Activated CD4-positive, alpha-beta T cell treated with anti-CD3 and anti-CD28 coated beads for 36 hours (primary cell): ENCODE measurements around the gene RUNDC1. TPM values are rescaled to one million over a fixed set of nuclear protein-coding genes. Genes with fewer than 3 reads are reported as not detected.

Experiments used
- ATAC-seq: fragments of 200-7000 bp; cut with Tn5 transposase; one replicate; pipeline ENCODE4 v1.10.0; 2021; ENCODE audit warnings: mild to moderate bottlenecking, moderate library complexity
- CTCF ChIA-PET: fragments of 350-600 bp; sonication (Branson Sonifier 250); formaldehyde crosslinking; loops from one replicate; lab custom pipeline; 2021; ENCODE audit warnings: antibody characterized with exemption; lab: Charles Lee
- POLR2A ChIA-PET: fragments of 350-600 bp; sonication (Branson Sonifier 250); formaldehyde crosslinking; loops from one replicate; lab custom pipeline; 2021; ENCODE audit warnings: antibody characterized with exemption, inconsistent platforms; lab: Charles Lee
- DNase-seq: peaks from one replicate; pipeline ENCODE4 v3.0.0-alpha.2; 2020
- H3K27ac Mint-ChIP-seq: one replicate; pipeline ENCODE4 v1.8.0; 2021; ENCODE audit warnings: mixed read lengths
- H3K27me3 Mint-ChIP-seq: one replicate; pipeline ENCODE4 v1.8.0; 2021; ENCODE audit warnings: mixed read lengths
- H3K36me3 Mint-ChIP-seq: one replicate; pipeline ENCODE4 v1.8.0; 2021; ENCODE audit warnings: low read depth, mixed read lengths
- H3K4me1 Mint-ChIP-seq: one replicate; pipeline ENCODE4 v1.8.0; 2021; ENCODE audit warnings: mixed read lengths
- H3K4me3 Mint-ChIP-seq: one replicate; pipeline ENCODE4 v1.8.0; 2021; ENCODE audit warnings: mild to moderate bottlenecking, moderate library complexity, mixed read lengths
- H3K9me3 Mint-ChIP-seq: one replicate; pipeline ENCODE4 v1.8.0; 2021; ENCODE audit warnings: low read depth, mixed read lengths
- intact Hi-C, 2 experiments: fragments of 100-400 bp; cut with DNase I in 1 of 2; cut with micrococcal nuclease in 1 of 2; formaldehyde crosslinking; loops; one replicate each; pipeline versions ENCODE4 v1.14.2 to v1.15.1; 2022 to 2024; cut with DNase I, micrococcal nuclease
- total RNA-seq, 2 experiments: library from RNA; stranded (reverse); gene quantifications; one replicate each; pipeline ENCODE4 v1.2.3, GENCODE V29; 2021

The RUNDC1 gene
- total RNA-seq, 2 experiments from 2014 or later, result 12.3 to 12.5 TPM

DNA sequence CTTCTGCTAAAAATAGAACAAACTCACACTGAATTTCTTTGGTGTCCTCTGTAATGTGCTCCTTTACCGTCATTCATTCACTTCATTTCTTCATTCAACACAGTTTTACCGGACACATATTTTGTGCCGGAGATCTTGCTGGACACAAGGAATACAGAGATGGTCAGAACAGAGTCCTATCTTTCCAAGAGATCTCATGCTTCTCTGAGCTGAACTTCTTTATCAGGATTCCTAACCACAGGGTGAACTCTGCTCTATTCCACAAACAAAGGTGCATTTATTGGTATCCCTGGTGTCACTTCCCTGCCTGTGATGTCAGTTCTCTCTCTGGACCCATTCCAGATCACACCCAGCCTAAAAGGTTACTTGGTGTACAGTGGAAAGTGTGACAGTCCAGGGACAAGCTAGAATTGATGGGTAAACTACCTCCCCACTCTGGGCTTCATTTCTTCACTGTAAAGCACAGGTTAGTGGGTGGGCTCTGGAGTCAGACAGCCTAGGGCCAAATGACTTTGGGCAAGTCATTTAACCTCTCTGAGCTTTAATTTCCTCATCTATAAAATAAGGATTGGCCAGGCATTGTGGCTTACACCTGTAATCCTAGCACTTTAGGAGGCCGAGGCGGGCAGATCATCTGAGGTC, 30.4 kb downstream of the RUNDC1 start:
- ATAC-seq, result no peak
- H3K27me3 Mint-ChIP-seq, result no peaks in the 10 kb centered on the region

DNA sequence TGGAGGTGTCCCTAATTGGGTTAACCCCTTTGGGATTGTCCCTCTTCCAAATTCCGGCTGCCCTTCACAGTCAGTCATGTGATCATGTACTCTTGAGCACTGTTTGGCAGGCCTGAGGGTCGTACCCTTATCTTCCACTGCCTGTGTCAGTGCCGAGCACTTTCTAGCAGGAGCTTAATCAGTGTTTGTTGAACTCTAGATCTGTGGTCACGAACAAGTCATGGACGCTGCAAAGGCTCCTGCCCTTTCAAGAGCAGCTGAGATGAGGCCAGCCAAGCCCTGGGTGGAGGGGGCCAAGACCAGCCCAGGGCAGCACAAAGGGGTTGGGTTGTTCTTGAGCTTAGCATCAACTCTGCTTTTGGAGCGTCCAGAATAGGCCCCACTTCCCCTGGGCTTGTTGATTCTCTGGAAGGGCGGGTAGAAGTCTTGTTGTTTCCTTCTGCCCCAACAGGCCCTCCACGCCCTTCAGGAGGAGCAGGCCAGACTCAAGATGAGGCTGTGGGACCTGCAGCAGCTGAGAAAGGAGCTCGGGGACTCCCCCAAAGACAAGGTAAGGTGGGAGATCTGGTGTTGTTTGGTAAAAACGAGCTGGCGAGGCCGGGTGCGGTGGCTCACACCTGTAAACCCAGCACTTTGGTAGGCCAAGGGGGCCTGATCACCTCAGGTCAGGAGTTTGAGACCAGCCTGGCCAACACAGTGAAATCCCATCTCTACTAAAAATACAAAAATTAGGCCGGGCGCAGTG, 31.5 kb downstream of the RUNDC1 start:
- Mint-ChIP-seq H3K4me3 (no peak overlapping the region), H3K27ac (no peak overlapping the region), H3K27me3 (no peaks in the 10 kb centered on the region), H3K4me1 (peaks cover 12% of the 10 kb centered on the region), H3K9me3 (no peaks in the 10 kb centered on the region), H3K36me3 (peaks cover 22% of the 10 kb centered on the region)
- DNase-seq (no peak), ATAC-seq (no peak)
- intact Hi-C loops, result no loop called here
- ChIA-PET POLR2A (interaction anchor here (0.6 kb wide), 1 partner anchor 318 kb away, joined by 3 read pairs; no protein-coding TSS in a partner anchor), CTCF (interaction anchor here (0.7 to 0.8 kb wide), 2 partner anchors 14 to 337 kb away, joined by 3 read pairs; partner anchors contain the start of gene RPL27)

More for the DNA sequence above, 30.4 kb downstream of the RUNDC1 start:
- CTCF ChIA-PET, result interaction anchor here (0.5 kb wide), 1 partner anchor 16 kb away, joined by 3 read pairs; no protein-coding TSS in a partner anchor
- intact Hi-C loops, result no loop called here
- H3K27ac Mint-ChIP-seq, result no peak overlapping the region
- H3K36me3 Mint-ChIP-seq, result peaks cover 24% of the 10 kb centered on the region
- H3K9me3 Mint-ChIP-seq, result no peaks in the 10 kb centered on the region
- no peak for DNase-seq
- POLR2A ChIA-PET, result interaction anchor here (0.6 kb wide), 2 partner anchors 13 to 317 kb away, joined by 3 to 4 read pairs; no protein-coding TSS in a partner anchor
- H3K4me1 Mint-ChIP-seq, result peaks cover 15% of the 10 kb centered on the region
- H3K4me3 Mint-ChIP-seq, result no peak overlapping the region

DNA sequence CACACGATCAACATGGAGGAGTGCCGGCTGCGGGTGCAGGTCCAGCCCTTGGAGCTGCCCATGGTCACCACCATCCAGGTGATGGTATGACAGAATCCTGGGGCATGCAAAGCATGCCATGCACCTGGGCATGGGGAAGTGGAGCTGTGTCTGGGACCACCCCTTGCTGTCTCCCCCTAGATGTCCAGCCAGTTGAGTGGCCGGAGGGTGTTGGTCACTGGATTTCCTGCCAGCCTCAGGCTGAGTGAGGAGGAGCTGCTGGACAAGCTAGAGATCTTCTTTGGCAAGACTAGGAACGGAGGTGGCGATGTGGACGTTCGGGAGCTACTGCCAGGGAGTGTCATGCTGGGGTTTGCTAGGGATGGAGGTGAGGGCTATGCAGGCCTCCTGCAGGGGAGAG, 32.9 kb downstream of the RUNDC1 start:
- H3K36me3 Mint-ChIP-seq, result peaks cover 21% of the 10 kb centered on the region
- CTCF ChIA-PET, result no interaction called here
- intact Hi-C loops, result no loop called here
- no peaks in the 10 kb centered on the region for H3K9me3 Mint-ChIP-seq
- no peak for DNase-seq
- H3K27me3 Mint-ChIP-seq, result no peaks in the 10 kb centered on the region
- no peak for ATAC-seq
- H3K4me3 Mint-ChIP-seq, result no peak overlapping the region
- no peak overlapping the region for H3K27ac Mint-ChIP-seq
- H3K4me1 Mint-ChIP-seq, result peaks cover 9% of the 10 kb centered on the region
- POLR2A ChIA-PET, result no interaction called here

DNA sequence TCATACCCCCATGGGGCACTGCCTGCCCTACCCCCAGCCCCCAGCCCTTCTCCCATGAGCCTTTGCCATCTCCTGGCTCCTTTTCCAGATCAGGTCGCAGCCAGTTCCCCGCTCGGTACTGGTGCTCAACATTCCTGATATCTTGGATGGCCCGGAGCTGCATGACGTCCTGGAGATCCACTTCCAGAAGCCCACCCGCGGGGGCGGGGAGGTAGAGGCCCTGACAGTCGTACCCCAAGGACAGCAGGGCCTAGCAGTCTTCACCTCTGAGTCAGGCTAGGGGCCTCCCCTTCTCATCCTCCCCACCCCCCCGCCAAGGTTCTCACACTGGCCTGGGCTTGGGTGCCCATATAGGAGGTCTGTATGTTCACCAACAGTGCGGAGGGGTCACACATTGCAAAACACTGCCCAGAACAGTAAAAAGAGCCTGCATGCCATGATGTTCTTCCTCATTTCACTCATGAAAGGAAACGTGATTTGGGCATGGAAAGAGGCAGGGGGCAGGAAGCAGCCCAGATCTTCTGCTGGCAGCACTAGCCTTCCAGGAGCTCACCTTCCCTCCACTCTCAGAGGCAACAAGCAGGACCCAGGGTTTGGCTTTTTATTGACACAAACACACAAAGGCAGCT, 33.8 kb downstream of the RUNDC1 start:
- H3K27ac Mint-ChIP-seq, result no peak overlapping the region

DNA sequence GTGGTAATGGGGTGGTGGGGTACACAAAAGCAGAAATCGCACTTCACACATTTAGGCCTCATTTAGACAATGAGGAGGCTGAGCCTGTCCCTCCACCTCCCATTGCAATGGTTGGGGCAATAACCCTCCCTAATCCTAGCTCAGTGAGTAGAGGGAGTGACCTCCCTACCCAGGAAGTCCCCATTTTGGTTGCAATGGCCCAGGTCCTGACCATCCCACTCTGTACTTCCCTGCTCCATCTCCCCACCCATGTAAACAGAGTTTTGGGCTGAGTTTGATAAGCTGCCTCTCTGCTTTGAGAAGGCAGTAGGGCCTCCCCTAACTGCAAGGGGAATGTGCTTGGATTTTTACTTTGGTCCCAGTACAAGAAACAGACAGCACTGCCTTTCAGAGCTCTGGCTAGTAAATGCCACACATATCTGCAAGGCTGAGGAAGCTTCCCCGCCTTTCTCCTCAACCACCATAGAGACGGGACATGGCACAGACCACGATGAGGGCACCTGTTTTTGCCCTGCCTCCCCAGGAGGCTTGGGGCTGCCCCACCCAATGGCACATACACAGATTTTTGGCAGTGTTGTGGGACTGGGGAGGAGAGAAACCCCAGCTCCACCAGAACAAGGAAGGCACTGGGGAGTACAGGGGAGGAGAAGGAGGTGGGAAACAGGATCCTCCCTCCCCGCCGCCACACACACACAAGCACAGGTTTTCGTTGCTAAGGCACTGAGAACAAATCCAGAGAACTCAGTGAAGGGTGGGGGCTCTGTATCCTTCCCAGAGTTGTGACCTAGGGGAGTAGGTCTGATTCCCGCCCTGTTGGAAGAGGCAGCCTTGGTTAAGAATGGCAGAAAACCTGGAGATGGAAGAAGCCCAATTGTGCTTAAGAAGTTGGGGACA, 34.5 kb downstream of the RUNDC1 start:
- Mint-ChIP-seq H3K27ac (no peak overlapping the region), H3K4me1 (peaks cover 20% of the 10 kb centered on the region), H3K9me3 (no peaks in the 10 kb centered on the region), H3K36me3 (peaks cover 21% of the 10 kb centered on the region), H3K4me3 (no peak overlapping the region), H3K27me3 (no peaks in the 10 kb centered on the region)
- CTCF ChIA-PET, result no interaction called here
- DNase-seq (no peak), ATAC-seq (no peak)
- POLR2A ChIA-PET, result no interaction called here
- intact Hi-C loops, result no loop called here

More for the DNA sequence above, 33.8 kb downstream of the RUNDC1 start:
- ChIA-PET CTCF (no interaction called here), POLR2A (no interaction called here)
- H3K36me3 Mint-ChIP-seq, result peaks cover 21% of the 10 kb centered on the region
- no peak for ATAC-seq
- H3K4me1 Mint-ChIP-seq, result peaks cover 14% of the 10 kb centered on the region
- no peak for DNase-seq
- no peaks in the 10 kb centered on the region for H3K27me3 Mint-ChIP-seq
- intact Hi-C loops, result no loop called here
- H3K4me3 Mint-ChIP-seq, result no peak overlapping the region
- no peaks in the 10 kb centered on the region for H3K9me3 Mint-ChIP-seq

DNA sequence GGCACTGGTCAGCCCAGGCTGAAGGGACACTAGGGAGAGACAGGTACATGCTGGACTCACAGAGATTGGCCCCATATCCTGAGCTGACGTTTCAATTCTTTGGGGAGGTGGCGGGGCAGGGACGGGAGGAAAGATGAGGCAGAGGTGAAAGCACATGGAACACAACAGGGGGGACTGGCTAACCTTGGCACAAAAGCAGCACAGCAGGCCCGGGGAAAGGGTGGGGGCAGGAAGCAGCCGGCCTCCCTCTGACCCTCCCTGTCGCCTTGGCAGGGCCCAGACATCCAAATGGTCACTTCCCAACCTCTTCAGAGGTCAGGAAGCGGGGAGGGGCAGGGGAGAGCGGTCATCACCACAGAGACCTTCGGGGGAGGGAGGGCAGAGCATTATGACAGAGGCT, 35.2 kb downstream of the RUNDC1 start:
- H3K9me3 Mint-ChIP-seq, result no peaks in the 10 kb centered on the region
- peaks cover 22% of the 10 kb centered on the region for H3K4me1 Mint-ChIP-seq
- peaks cover 20% of the 10 kb centered on the region for H3K36me3 Mint-ChIP-seq
- no peaks in the 10 kb centered on the region for H3K27me3 Mint-ChIP-seq
- intact Hi-C loops, result no loop called here
- H3K27ac Mint-ChIP-seq, result no peak overlapping the region
- ATAC-seq (no peak), DNase-seq (no peak)
- H3K4me3 Mint-ChIP-seq, result no peak overlapping the region
- POLR2A ChIA-PET, result no interaction called here
- CTCF ChIA-PET, result no interaction called here

DNA sequence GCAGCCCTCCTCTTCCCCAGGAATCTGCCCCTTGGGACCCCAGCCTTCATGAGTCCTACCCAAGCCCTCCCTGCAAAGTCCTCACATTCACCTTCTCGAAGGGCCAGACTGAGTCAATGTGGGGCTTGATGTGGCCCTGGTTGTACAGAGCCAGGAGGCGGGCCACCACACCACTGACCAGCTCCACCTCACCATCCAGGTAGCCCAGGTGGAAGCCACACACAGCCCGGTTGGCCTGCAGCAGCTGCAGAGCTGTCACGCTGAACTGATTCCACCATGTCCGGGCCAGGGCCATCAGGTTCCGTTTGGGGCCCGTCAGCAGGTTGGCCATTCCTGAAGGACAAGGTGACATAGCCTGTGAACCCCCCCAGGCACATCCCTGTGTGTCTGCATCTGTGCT, 35.9 kb downstream of the RUNDC1 start:
- CTCF ChIA-PET, result no interaction called here
- H3K36me3 Mint-ChIP-seq, result peaks cover 18% of the 10 kb centered on the region
- DNase-seq (no peak), ATAC-seq (no peak)
- H3K27me3 Mint-ChIP-seq, result no peaks in the 10 kb centered on the region
- no peak overlapping the region for H3K27ac Mint-ChIP-seq
- peaks cover 24% of the 10 kb centered on the region for H3K4me1 Mint-ChIP-seq
- intact Hi-C loops, result no loop called here
- POLR2A ChIA-PET, result no interaction called here
- no peaks in the 10 kb centered on the region for H3K9me3 Mint-ChIP-seq
- H3K4me3 Mint-ChIP-seq, result no peak overlapping the region

DNA sequence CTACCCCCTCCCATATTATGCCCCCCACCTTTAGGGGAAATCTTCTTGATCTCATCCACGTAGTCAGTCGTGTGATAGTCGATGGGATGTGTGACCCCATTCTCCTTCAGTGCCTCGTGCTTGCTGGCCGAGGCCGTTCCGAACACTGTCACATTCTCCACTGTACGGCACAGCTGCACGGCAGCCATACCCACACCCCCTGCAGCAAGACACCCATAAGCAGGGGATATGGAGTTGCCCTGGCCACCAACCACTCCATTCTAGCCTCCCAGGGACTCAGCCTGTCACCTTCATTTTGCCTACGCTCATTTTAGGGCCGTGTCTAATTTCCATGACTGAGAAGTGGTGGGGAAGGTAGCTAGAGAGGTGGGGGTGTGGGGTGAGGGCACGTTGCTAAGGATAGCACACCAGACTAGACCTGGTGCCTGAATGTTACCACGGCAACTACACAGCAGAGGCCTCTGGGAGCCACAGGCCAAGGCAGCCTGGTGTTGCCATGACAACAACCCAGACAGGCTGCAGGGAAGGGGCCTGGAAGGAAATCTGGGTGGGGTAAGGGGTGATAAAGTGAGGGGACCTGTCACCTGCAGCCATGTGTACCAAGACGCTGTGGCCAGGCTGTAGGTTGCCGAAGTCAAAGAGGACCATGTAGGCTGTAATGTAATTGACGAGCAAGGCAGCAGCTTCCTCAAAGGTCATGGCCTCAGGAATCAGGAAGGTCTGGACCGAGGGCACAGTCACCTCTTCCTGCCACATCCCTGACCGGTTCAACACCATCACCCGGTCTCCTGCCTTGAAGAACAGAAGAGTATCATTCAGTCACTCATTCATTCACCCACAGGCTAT, 37.9 kb downstream of the RUNDC1 start:
- ATAC-seq, result no peak
- peak; percentile 45 for DNase-seq
- ChIA-PET POLR2A (interaction anchor here (1.0 kb wide), 1 partner anchor 12 kb away, joined by 3 read pairs; the partner anchor contains the start of gene IFI35), CTCF (no interaction called here)
- Mint-ChIP-seq H3K36me3 (peaks cover 12% of the 10 kb centered on the region), H3K4me1 (peaks cover 26% of the 10 kb centered on the region), H3K27ac (no peak overlapping the region), H3K27me3 (no peaks in the 10 kb centered on the region), H3K9me3 (no peaks in the 10 kb centered on the region), H3K4me3 (no peak overlapping the region)
- intact Hi-C loops, result no loop called here

DNA sequence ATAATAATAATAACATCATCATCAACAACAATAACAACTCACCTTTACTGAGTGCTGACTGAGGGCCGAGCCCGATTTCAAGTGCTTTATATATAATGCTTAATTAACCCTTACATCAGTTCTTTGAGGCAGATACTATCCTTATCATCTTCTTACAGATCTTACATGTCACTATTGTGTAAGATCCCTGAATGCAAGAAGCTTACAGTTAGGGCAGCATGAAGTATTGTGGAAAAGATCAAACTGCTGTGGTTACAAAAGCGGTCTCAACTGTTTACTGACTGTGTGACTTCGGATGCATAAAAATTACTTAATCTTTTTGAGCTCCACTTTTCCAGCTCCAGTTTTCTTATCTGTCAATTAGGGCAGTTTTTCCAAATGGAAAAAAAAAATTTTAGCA, 38.6 kb downstream of the RUNDC1 start:
- DNase-seq (no peak), ATAC-seq (no peak)
- POLR2A ChIA-PET, result no interaction called here
- H3K4me1 Mint-ChIP-seq, result peaks cover 26% of the 10 kb centered on the region
- no peaks in the 10 kb centered on the region for H3K9me3 Mint-ChIP-seq
- no peak overlapping the region for H3K4me3 Mint-ChIP-seq
- H3K27ac Mint-ChIP-seq, result no peak overlapping the region
- intact Hi-C loops, result no loop called here
- H3K27me3 Mint-ChIP-seq, result no peaks in the 10 kb centered on the region
- CTCF ChIA-PET, result no interaction called here
- peaks cover 7% of the 10 kb centered on the region for H3K36me3 Mint-ChIP-seq

DNA sequence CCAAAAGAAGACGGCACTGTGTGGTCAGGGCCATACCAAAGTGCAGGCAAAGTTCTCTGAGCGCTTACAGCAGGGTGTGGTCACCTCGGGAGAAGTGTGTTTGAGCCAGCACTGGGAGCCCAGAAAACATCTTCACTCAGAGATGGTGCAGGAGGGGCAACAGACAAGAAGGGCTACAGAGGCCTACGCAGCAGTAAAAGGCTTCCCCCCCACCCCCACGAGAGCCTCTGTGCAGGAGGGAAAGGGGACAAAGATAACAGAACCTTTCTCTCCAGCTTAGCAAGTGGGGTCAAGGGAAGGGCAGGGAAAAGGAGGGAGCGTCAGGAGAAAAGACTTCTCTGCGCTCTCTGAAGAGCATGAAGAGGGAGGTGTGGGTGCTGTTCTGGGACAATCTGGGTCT, 39.1 kb downstream of the RUNDC1 start:
- DNase-seq (no peak), ATAC-seq (no peak)
- POLR2A ChIA-PET, result no interaction called here
- H3K9me3 Mint-ChIP-seq, result no peaks in the 10 kb centered on the region
- CTCF ChIA-PET, result no interaction called here
- H3K4me1 Mint-ChIP-seq, result peaks cover 30% of the 10 kb centered on the region
- no peak overlapping the region for H3K27ac Mint-ChIP-seq
- no peaks in the 10 kb centered on the region for H3K27me3 Mint-ChIP-seq
- H3K4me3 Mint-ChIP-seq, result no peak overlapping the region
- peaks cover 3% of the 10 kb centered on the region for H3K36me3 Mint-ChIP-seq
- intact Hi-C loops, result no loop called here
